Esophagus muscularis mucosa (tissue), 4 donors: ENCODE measurements around the gene SLC4A2. TPM values are rescaled to one million over a fixed set of nuclear protein-coding genes. Genes with fewer than 3 reads are reported as not detected.

ENCODE experiments used
- DNase-seq: peaks from one replicate; pipeline ENCODE4 v3.0.0-alpha.2; 2017; ENCODE audit errors: extremely low spot score
- H3K27ac ChIP-seq, 4 donors: fragments of 200-600 bp; sonication (generic); replicated peaks in 1 of 4; 1 replicate in 3 of 4; 2 replicates in 1 of 4; pipeline ENCODE4 v1.5.1; 2016 to 2019; ENCODE audit warnings: mild to moderate bottlenecking in 1 of 4
- H3K27me3 ChIP-seq, 4 donors: fragments of 200-600 bp; sonication (generic); one replicate each; pipeline versions ENCODE4 v1.5.1 to v1.6.0; 2016 to 2019
- H3K36me3 ChIP-seq, 4 donors: fragments of 200-600 bp; sonication (generic); one replicate each; pipeline ENCODE4 v1.5.1; 2016 to 2019
- H3K4me1 ChIP-seq, 4 donors: fragments of 200-600 bp; sonication (generic); one replicate each; pipeline ENCODE4 v1.5.1; 2016 to 2019
- H3K4me3 ChIP-seq, 4 donors: fragments of 200-600 bp; sonication (generic); 1 replicate in 2 of 4; 2 replicates in 2 of 4; pipeline ENCODE4 v1.5.1; 2016 to 2019; ENCODE audit warnings: mild to moderate bottlenecking in 4 of 4, moderate library complexity in 1 of 4
- H3K9me3 ChIP-seq, 4 donors: fragments of 200-600 bp; sonication (generic); 1 replicate in 3 of 4; 2 replicates in 1 of 4; pipeline ENCODE4 v1.5.1; 2016 to 2019
- EP300 ChIP-seq: sonication (generic); formaldehyde crosslinking; IDR thresholded peaks from one replicate; pipeline ENCODE4 v1.6.1; 2017; ENCODE audit warnings: antibody characterized with exemption
- POLR2A ChIP-seq: fragments of 450-650 bp; IDR thresholded peaks from one replicate; pipeline ENCODE4 v1.6.1; 2017; ENCODE audit warnings: antibody characterized with exemption, moderate library complexity, mild to moderate bottlenecking, low read depth
- POLR2AphosphoS5 ChIP-seq, 2 donors: sonication (generic); formaldehyde crosslinking; IDR thresholded peaks; one replicate each; pipeline ENCODE4 v1.6.1; 2017; ENCODE audit warnings: antibody characterized with exemption in 2 of 2
- WGBS: methylation state at CpG from one replicate; pipeline ENCODE4 v1.1.5; 2018; 5-methylcytosine and 5-hydroxymethylcytosine counted together
- intact Hi-C: fragments of 100-400 bp; cut with DNase I; formaldehyde crosslinking; loops from one replicate; pipeline ENCODE4 v1.15.1; 2023
- total RNA-seq, 4 donors: library from RNA; depleted of rRNA; stranded (reverse); fragments of >200 nt; gene quantifications; one replicate each; pipeline versions ENCODE4 v1.1.0 to v1.2.1, GENCODE V29; 2016
- TF ChIP-seq, protein P1 (sequence below), 3 experiments: fragments of 200-600 bp in 2 of 3; fragments of 450-650 bp in 1 of 3; sonication (generic) in 2 of 3; IDR thresholded peaks; one replicate each; pipeline ENCODE4 v1.5.1; 2017 to 2019; ENCODE audit warnings: antibody characterized with exemption in 3 of 3, mild to moderate bottlenecking in 2 of 3, moderate library complexity in 1 of 3

The SLC4A2 gene
- total RNA-seq, 4 donors from 2014 or later, result 96.8 to 165 (median 122) TPM

DNA sequence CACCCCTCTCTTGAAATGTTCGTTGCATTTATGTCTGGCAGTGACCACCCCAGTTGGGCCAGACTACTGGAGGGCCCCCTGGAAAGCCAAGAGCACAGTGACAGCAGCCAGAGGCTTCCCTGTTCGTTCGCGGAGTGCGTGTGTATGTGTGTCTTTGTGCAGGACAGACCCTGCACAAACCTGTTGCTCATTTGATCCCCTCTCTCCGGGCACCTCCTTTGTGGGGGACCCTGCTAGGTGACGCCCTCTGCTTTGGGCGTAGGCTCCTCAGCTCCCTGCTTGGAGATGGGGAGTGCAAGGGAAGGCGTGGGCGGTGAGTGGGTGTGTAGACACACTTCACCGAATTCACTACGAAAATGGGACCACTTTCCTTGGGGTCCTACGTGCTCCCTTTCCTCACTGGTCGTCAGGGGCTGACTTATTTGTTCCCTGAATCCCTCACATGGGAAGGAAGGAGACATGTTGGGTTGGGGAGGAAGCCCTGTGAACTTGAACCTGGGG, 65.6 kb downstream of the SLC4A2 start:
- H3K4me3 ChIP-seq, result peak overlapping the region in 2 of 4 donors; percentile 45 to 52
- 82% methylated on average over 14 of the region's 14 CpGs for WGBS
- peaks cover 36 to 82% (median 69%) of the 10 kb centered on the region in 4 donors for H3K36me3 ChIP-seq
- intact Hi-C loops, result loop anchor here (2.0 to 10.0 kb wide), 3 partner anchors 44 to 178 kb away; partner anchors contain the start of gene SMARCD3
- H3K4me1 ChIP-seq, result peaks cover 15 to 32% (median 21%) of the 10 kb centered on the region in 4 donors
- H3K27me3 ChIP-seq, result no peaks in the 10 kb centered on the region
- H3K9me3 ChIP-seq, result no peaks in the 10 kb centered on the region
- DNase-seq, result no peak
- TF ChIP-seq POLR2A (no peak), EP300 (no peak), POLR2AphosphoS5 (IDR thresholded peaks at IDR 0.05) (no peak)
- TF ChIP-seq, protein P1, sequence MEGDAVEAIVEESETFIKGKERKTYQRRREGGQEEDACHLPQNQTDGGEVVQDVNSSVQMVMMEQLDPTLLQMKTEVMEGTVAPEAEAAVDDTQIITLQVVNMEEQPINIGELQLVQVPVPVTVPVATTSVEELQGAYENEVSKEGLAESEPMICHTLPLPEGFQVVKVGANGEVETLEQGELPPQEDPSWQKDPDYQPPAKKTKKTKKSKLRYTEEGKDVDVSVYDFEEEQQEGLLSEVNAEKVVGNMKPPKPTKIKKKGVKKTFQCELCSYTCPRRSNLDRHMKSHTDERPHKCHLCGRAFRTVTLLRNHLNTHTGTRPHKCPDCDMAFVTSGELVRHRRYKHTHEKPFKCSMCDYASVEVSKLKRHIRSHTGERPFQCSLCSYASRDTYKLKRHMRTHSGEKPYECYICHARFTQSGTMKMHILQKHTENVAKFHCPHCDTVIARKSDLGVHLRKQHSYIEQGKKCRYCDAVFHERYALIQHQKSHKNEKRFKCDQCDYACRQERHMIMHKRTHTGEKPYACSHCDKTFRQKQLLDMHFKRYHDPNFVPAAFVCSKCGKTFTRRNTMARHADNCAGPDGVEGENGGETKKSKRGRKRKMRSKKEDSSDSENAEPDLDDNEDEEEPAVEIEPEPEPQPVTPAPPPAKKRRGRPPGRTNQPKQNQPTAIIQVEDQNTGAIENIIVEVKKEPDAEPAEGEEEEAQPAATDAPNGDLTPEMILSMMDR (IDR thresholded peaks at IDR 0.05), result no peak
- no peak overlapping the region for H3K27ac ChIP-seq

- WGBS, result 51% methylated on average over 18 of the region's 22 CpGs
- intact Hi-C loops, result loop anchor here (2.0 to 10.0 kb wide), 3 partner anchors 43 to 177 kb away; partner anchors contain the start of gene SMARCD3
- Histone ChIP-seq H3K36me3 (peaks cover 36 to 82% (median 69%) of the 10 kb centered on the region in 4 donors), H3K4me3 (peak overlapping the region; percentile 40 to 52 (median 48)), H3K9me3 (no peaks in the 10 kb centered on the region), H3K27ac (no peak overlapping the region), H3K27me3 (no peaks in the 10 kb centered on the region), H3K4me1 (peaks cover 15 to 32% (median 21%) of the 10 kb centered on the region in 4 donors)
- TF ChIP-seq, protein P1 (IDR thresholded peaks at IDR 0.05), result peak in 1 of 3 experiments; percentile 1
- no peak for TF ChIP-seq POLR2A
- DNase-seq, result no peak
These were observed 66.1 kb downstream of the SLC4A2 start for GRCh38 chr7:151125470-151125845.

DNA sequence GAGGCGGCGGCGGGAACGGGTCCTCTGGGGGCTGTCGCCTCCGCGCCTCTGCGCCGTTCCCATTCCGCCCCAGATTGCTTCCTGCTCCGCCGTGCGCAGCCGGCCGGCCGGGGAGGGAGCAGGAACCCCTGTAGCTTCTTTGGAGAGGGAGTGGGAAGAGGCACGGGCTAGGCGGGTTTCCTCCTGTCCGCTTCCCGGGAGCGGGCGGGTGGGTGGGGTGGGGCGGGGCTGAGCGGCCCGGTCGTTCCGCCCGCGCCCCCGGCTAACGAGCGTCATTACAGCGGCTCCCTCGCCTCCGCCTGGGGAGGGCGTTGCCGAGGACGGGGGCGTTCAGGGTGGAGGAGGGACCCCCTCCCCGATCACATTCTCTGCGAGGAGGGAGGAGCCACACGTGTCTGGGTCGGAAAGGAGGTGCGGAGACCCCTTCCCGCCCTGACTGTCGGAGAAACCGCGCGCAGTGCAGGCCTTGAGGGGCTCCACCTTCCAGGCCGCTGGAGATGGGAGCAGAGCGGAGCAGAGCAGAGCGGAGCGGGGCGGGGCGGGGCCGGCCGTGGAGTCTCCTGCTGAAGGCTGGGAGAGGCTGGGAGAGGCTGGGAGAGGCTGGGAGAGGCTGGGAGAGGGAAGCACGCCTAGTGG, 66.6 kb downstream of the SLC4A2 start:
- peaks cover 36 to 82% (median 69%) of the 10 kb centered on the region in 4 donors for H3K36me3 ChIP-seq
- H3K4me3 ChIP-seq, result peak overlapping the region; percentile 40 to 52 (median 48)
- no peaks in the 10 kb centered on the region for H3K9me3 ChIP-seq
- DNase-seq, result no peak
- H3K4me1 ChIP-seq, result peaks cover 15 to 32% (median 21%) of the 10 kb centered on the region in 4 donors
- H3K27me3 ChIP-seq, result no peaks in the 10 kb centered on the region
- TF ChIP-seq EP300 (no peak), POLR2AphosphoS5 (IDR thresholded peaks at IDR 0.05) (no peak), POLR2A (no peak)
- TF ChIP-seq, protein P1 (IDR thresholded peaks at IDR 0.05), result no peak
- intact Hi-C loops, result loop anchor here (2.0 to 10.0 kb wide), 3 partner anchors 43 to 177 kb away; partner anchors contain the start of gene SMARCD3
- H3K27ac ChIP-seq, result no peak overlapping the region
- 14% methylated on average over 29 of the region's 58 CpGs for WGBS

Other genes starting within 250 kb of the SLC4A2 start
- gene AOC1, start 207.1 kb upstream of the SLC4A2 start, total RNA-seq, result under 1 TPM in 3 of 4 donors, not detected in 1; 0.23 to 0.45 (median 0.33) TPM
- 10 to 100 TPM; 29.8 to 71.7 (median 42.5) TPM for gene KCNH2, start 81.3 kb upstream of the SLC4A2 start, total RNA-seq
- 10 to 100 TPM in 3 of 4 donors, 1 to 10 TPM in 1; 3.7 to 20.2 (median 16.2) TPM for gene NOS3, start 68.6 kb upstream of the SLC4A2 start, total RNA-seq
- gene ATG9B, start 35.1 kb upstream of the SLC4A2 start, total RNA-seq, result under 1 TPM in 1 of 4 donors, not detected in 3; 0.42 TPM
- 10 to 100 TPM; 13.1 to 25.3 (median 19.9) TPM for gene ABCB8, start 31.1 kb upstream of the SLC4A2 start, total RNA-seq
- gene ASIC3, start 11.1 kb upstream of the SLC4A2 start, total RNA-seq, result 1 to 10 TPM; 1.3 to 2.9 (median 2.1) TPM
- 10 to 100 TPM in 2 of 4 donors, 1 to 10 TPM in 2; 5.3 to 10.4 (median 9.7) TPM for gene CDK5, start 1.7 kb upstream of the SLC4A2 start, total RNA-seq
- 10 to 100 TPM; 45.7 to 74.9 (median 60.4) TPM for gene FASTK, start 21.2 kb downstream of the SLC4A2 start, total RNA-seq
- 10 to 100 TPM; 39.0 to 66.6 (median 51.4) TPM for gene TMUB1, start 23.9 kb downstream of the SLC4A2 start, total RNA-seq
- 10 to 100 TPM; 33.8 to 71.2 (median 60.0) TPM for gene AGAP3, start 26.9 kb downstream of the SLC4A2 start, total RNA-seq
- not detected for gene GBX1, start 108.1 kb downstream of the SLC4A2 start, total RNA-seq
- gene ASB10, start 127.7 kb downstream of the SLC4A2 start, total RNA-seq, result not detected
- gene H2BK1, start 150.9 kb downstream of the SLC4A2 start, total RNA-seq, result not detected
- 10 to 100 TPM; 33.8 to 53.2 (median 39.0) TPM for gene ABCF2, start 167.6 kb downstream of the SLC4A2 start, total RNA-seq
- gene CHPF2, start 172.9 kb downstream of the SLC4A2 start, total RNA-seq, result 10 to 100 TPM; 23.7 to 39.4 (median 26.8) TPM
- 10 to 100 TPM; 25.3 to 43.4 (median 40.6) TPM for gene SMARCD3, start 189.1 kb downstream of the SLC4A2 start, total RNA-seq